H1 (cell line): ENCODE results near the gene ASIC1. TPM values are rescaled to one million over a fixed set of nuclear protein-coding genes. Genes with fewer than 3 reads are reported as not detected.

ENCODE experiments used
- CTCF ChIA-PET: fragments of 300-600 bp; sonication (Branson Sonifier 250); formaldehyde crosslinking; loops from one replicate; lab custom pipeline; 2021; ENCODE audit not compliant: partially characterized antibody; lab: Charles Lee
- POLR2A ChIA-PET: fragments of 300-600 bp; sonication (Branson Sonifier 250); formaldehyde crosslinking; loops from one replicate; lab custom pipeline; 2021; ENCODE audit warnings: inconsistent platforms; ENCODE audit not compliant: partially characterized antibody; lab: Charles Lee
- DNase-seq, 2 experiments: peaks; one replicate each; pipeline versions ENCODE4 v3.0.0 to v3.0.0-alpha.2; 2010 to 2022; ENCODE audit warnings: low spot score in 2 of 2, low read depth in 1 of 2, mixed read lengths in 1 of 2
- FAIRE-seq: peaks from 2 replicates; lab custom pipeline; 2011; peaks lifted over from hg19 to GRCh38; lab: Jason Lieb, UNC
- H2AFZ ChIP-seq: 2 replicates; pipeline ENCODE4 v1.8.1; 2012; ENCODE audit warnings: low read length, inconsistent platforms
- H2AK5ac ChIP-seq: 2 replicates; pipeline ENCODE4 v1.6.1; 2013; ENCODE audit warnings: low read depth, low read length
- H2BK120ac ChIP-seq: replicated peaks from 2 replicates; pipeline ENCODE3; 2013; ENCODE audit warnings: low read depth, low read length, inconsistent platforms
- H2BK12ac ChIP-seq: 2 replicates; pipeline ENCODE4 v1.6.1; 2013; ENCODE audit warnings: low read depth, low read length
- H2BK15ac ChIP-seq: 2 replicates; pipeline ENCODE4 v1.6.1; 2013; ENCODE audit warnings: low read length
- H2BK20ac ChIP-seq: 2 replicates; pipeline ENCODE4 v1.6.1; 2013; ENCODE audit warnings: low read length
- H2BK5ac ChIP-seq: 2 replicates; pipeline ENCODE4 v1.6.1; 2013; ENCODE audit warnings: low read depth, low read length
- H3K14ac ChIP-seq: 2 replicates; pipeline ENCODE4 v1.6.1; 2013; ENCODE audit warnings: inconsistent platforms; ENCODE audit not compliant: insufficient read length
- H3K18ac ChIP-seq: 2 replicates; pipeline ENCODE4 v1.6.1; 2013; ENCODE audit warnings: low read length; ENCODE audit errors: extremely low read depth
- H3K23ac ChIP-seq: 2 replicates; pipeline ENCODE4 v1.6.1; 2013; ENCODE audit warnings: inconsistent platforms; ENCODE audit not compliant: insufficient read length
- H3K23me2 ChIP-seq: 2 replicates; pipeline ENCODE4 v1.6.1; 2013; ENCODE audit warnings: low read depth, low read length
- H3K27ac ChIP-seq: 2 replicates; pipeline ENCODE4 v1.6.1; 2011; ENCODE audit warnings: low read depth, low read length, inconsistent platforms
- H3K27me3 ChIP-seq, 4 experiments: replicated peaks in 1 of 4; 1 replicate in 1 of 4; 2 replicates in 3 of 4; pipeline versions ENCODE4 v1.6.1 to v1.8.1; 2011 to 2013; ENCODE audit warnings: low read length in 3 of 4, mild to moderate bottlenecking in 3 of 4, inconsistent platforms in 2 of 4, mixed read lengths in 2 of 4, moderate library complexity in 1 of 4; ENCODE audit not compliant: control insufficient read depth in 3 of 4, insufficient read depth in 3 of 4; ENCODE audit errors: extremely low read depth in 1 of 4
- H3K36me3 ChIP-seq, 4 experiments: 2 replicates each; pipeline versions ENCODE4 v1.6.1 to v1.8.1; 2011 to 2013; ENCODE audit warnings: mild to moderate bottlenecking in 4 of 4, low read length in 3 of 4, moderate library complexity in 2 of 4, control low read depth in 1 of 4, inconsistent platforms in 1 of 4; ENCODE audit not compliant: insufficient read depth in 4 of 4, control insufficient read depth in 2 of 4
- H3K4ac ChIP-seq: replicated peaks from 2 replicates; pipeline ENCODE3; 2013; ENCODE audit warnings: low read length, low read depth, mixed read lengths, inconsistent platforms; ENCODE audit not compliant: insufficient read length
- H3K4me1 ChIP-seq, 4 experiments: replicated peaks in 1 of 4; 1 replicate in 1 of 4; 2 replicates in 3 of 4; pipeline versions ENCODE4 v1.6.1 to v1.8.1; 2011 to 2013; ENCODE audit warnings: low read length in 3 of 4, inconsistent platforms in 2 of 4, mixed read lengths in 1 of 4; ENCODE audit not compliant: insufficient read depth in 4 of 4, control insufficient read depth in 3 of 4
- H3K4me2 ChIP-seq, 2 experiments: 2 replicates each; pipeline versions ENCODE4 v1.6.1 to v1.8.1; 2011 to 2013; ENCODE audit warnings: low read depth in 2 of 2, low read length in 2 of 2, control low read depth in 1 of 2, inconsistent platforms in 1 of 2, mild to moderate bottlenecking in 1 of 2; ENCODE audit not compliant: insufficient read depth in 1 of 2
- H3K4me3 ChIP-seq, 4 experiments: fragments of 200-600, 300-600 bp in 1 of 4; sonication (generic), shearing (Covaris generic), sonication (Bioruptor Twin) in 1 of 4; 2 replicates each; pipeline versions ENCODE4 v1.5.1 to v1.8.1; 2011 to 2016; ENCODE audit warnings: low read length in 4 of 4, low read depth in 3 of 4, control low read depth in 2 of 4, inconsistent platforms in 2 of 4, mild to moderate bottlenecking in 2 of 4, mixed read lengths in 1 of 4, moderate library complexity in 1 of 4; ENCODE audit not compliant: insufficient read depth in 2 of 4; ENCODE audit errors: extremely low read depth in 1 of 4
- H3K56ac ChIP-seq: replicated peaks from 2 replicates; pipeline ENCODE3; 2013; ENCODE audit warnings: low read depth, mild to moderate bottlenecking, mixed read lengths, low read length, inconsistent platforms; ENCODE audit not compliant: insufficient read length
- H3K79me1 ChIP-seq: 2 replicates; pipeline ENCODE4 v1.6.1; 2013; ENCODE audit warnings: low read depth, low read length, control low read depth
- H3K79me2 ChIP-seq, 2 experiments: 2 replicates each; pipeline versions ENCODE4 v1.6.1 to v1.8.1; 2012 to 2013; ENCODE audit warnings: low read length in 2 of 2, mild to moderate bottlenecking in 2 of 2, inconsistent platforms in 1 of 2; ENCODE audit not compliant: insufficient read depth in 2 of 2, control insufficient read depth in 1 of 2
- H3K9ac ChIP-seq, 4 experiments: replicated peaks in 1 of 4; 1 replicate in 1 of 4; 2 replicates in 3 of 4; pipeline versions ENCODE4 v1.6.1 to v1.8.1; 2011 to 2013; ENCODE audit warnings: low read depth in 3 of 4, low read length in 3 of 4, control low read depth in 2 of 4, mild to moderate bottlenecking in 2 of 4, moderate library complexity in 2 of 4, inconsistent platforms in 1 of 4; ENCODE audit errors: extremely low read depth in 1 of 4
- H3K9me3 ChIP-seq, 2 experiments: 2 replicates each; pipeline versions ENCODE4 v1.6.1 to v1.8.1; 2012 to 2013; ENCODE audit warnings: mild to moderate bottlenecking in 2 of 2, moderate library complexity in 2 of 2, control low read depth in 1 of 2, inconsistent platforms in 1 of 2, low read depth in 1 of 2, low read length in 1 of 2, mixed read lengths in 1 of 2; ENCODE audit not compliant: insufficient read depth in 2 of 2
- H4K20me1 ChIP-seq, 2 experiments: replicated peaks in 1 of 2; 2 replicates each; pipeline versions ENCODE3 to v1.8.1; 2011 to 2013; ENCODE audit warnings: inconsistent platforms in 2 of 2, low read length in 2 of 2, mild to moderate bottlenecking in 1 of 2; ENCODE audit not compliant: insufficient read depth in 2 of 2, control insufficient read depth in 1 of 2
- H4K5ac ChIP-seq: 2 replicates; pipeline ENCODE4 v1.6.1; 2013; ENCODE audit warnings: low read length, low read depth, mixed read lengths, inconsistent platforms; ENCODE audit not compliant: insufficient read length
- H4K8ac ChIP-seq: 2 replicates; pipeline ENCODE4 v1.8.0; 2013; ENCODE audit warnings: mild to moderate bottlenecking, moderate library complexity, low read length, inconsistent platforms; ENCODE audit not compliant: insufficient read depth; ENCODE audit errors: extremely low read depth
- H4K91ac ChIP-seq: replicated peaks from 2 replicates; pipeline ENCODE3; 2013; ENCODE audit warnings: low read length, mixed read lengths, inconsistent platforms; ENCODE audit not compliant: insufficient read length
- HDAC6 ChIP-seq: IDR thresholded peaks from one replicate; pipeline ENCODE4 v1.7.1; 2012; ENCODE audit warnings: low read depth, mild to moderate bottlenecking, inconsistent platforms, low read length, moderate library complexity
- NRF1 ChIP-seq: IDR thresholded peaks from 2 replicates; pipeline ENCODE4 v1.6.1; 2011; ENCODE audit warnings: mild to moderate bottlenecking, low read depth, low read length, improper control_type of control experiment
- RBBP5 ChIP-seq: IDR thresholded peaks from 2 replicates; pipeline ENCODE4 v1.7.1; 2012; ENCODE audit warnings: low read depth, mild to moderate bottlenecking, inconsistent platforms, low read length, moderate library complexity, borderline replicate concordance
- ZNF274 ChIP-seq: IDR thresholded peaks from 2 replicates; pipeline ENCODE4 v1.7.0; 2012; ENCODE audit warnings: low read length, borderline replicate concordance; ENCODE audit errors: extremely low read depth
- WGBS, 2 experiments: shearing (Covaris generic) in 1 of 2; methylation state at CpG; one replicate each; pipeline versions ENCODE4 v1.1.6 to v1.1.7; 2013 to 2015; ENCODE audit warnings: low lambda C conversion rate in 2 of 2, mixed read lengths in 2 of 2, inconsistent platforms in 1 of 2, low coverage in 1 of 2, missing lambda C conversion rate in 1 of 2; ENCODE audit not compliant: insufficient replicate concordance in 2 of 2, insufficient coverage in 1 of 2, insufficient read length in 1 of 2; ENCODE audit errors: extremely low coverage in 1 of 2, missing lambda C conversion rate in 1 of 2; 5-methylcytosine and 5-hydroxymethylcytosine counted together
- polyA plus RNA-seq, 7 experiments: library from polyadenylated mRNA; depleted of rRNA in 3 of 7; stranded (reverse) in 5 of 7; unstranded in 2 of 7; fragments of >200 nt in 5 of 7; fragments of 200-250 nt in 2 of 7; gene quantifications; 1 replicate in 5 of 7; 2 replicates in 1 of 7; 4 replicates in 1 of 7; pipeline versions ENCODE4 v1.2.1 to v1.2.3, GENCODE V29; 2011 to 2013; ENCODE audit warnings: missing spikeins in 2 of 7, mixed read lengths in 2 of 7
- total RNA-seq: library from RNA; stranded (reverse); fragmentation: NEBNext Ultra II Directional; extraction: Animal tissue kit (Norgen Biotek cat#: 25700); gene quantifications from 2 replicates; pipeline ENCODE4 v1.2.1, GENCODE V29; 2021

Gene ASIC1
- total and polyA plus RNA-seq, 2 of the 8 experiments (the other 6 are each of a cell fraction or from before 2014, with no cell fraction given): 2.4 to 4.4 TPM

DNA sequence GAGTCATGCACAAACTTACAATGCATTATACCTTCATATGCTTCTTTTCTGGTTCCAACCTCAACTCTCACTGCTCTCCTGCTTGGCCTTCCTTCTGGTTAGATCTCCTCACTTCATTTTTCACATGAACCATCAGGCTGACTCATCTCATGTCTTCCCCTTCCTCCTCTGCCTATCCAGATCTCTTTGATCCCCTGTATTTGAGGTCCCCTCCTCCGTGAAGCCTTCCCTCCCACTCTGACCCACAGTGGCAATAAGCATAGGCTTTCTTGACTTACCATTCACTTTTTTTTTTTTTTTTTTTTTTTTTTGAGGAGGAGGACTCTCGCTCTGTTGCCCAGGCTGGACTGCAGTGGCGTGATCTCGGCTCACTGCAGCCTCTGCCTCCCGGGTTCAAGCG lies 14.7 kb upstream of the ASIC1 start:
- Histone ChIP-seq H2BK120ac (no peak overlapping the region), H2BK12ac (no peak overlapping the region), H3K56ac (no peak overlapping the region), H3K4me1 (no peaks in the 10 kb centered on the region), H4K5ac (no peak overlapping the region), H3K14ac (no peak overlapping the region), H4K91ac (no peak overlapping the region), H3K36me3 (no peaks in the 10 kb centered on the region), H3K18ac (no peak overlapping the region), H3K9me3 (no peaks in the 10 kb centered on the region), H3K79me2 (no peaks in the 10 kb centered on the region), H3K9ac (no peak overlapping the region), H2BK20ac (no peak overlapping the region), H3K79me1 (no peaks in the 10 kb centered on the region), H3K4me3 (no peak overlapping the region), H3K4ac (no peak overlapping the region), H3K4me2 (no peak overlapping the region), H2AFZ (no peak overlapping the region), H3K27ac (no peak overlapping the region), H4K8ac (no peak overlapping the region), H3K23me2 (no peaks in the 10 kb centered on the region; the same call in 1 of the 2 replicates), H3K23ac (no peak overlapping the region), H4K20me1 (no peaks in the 10 kb centered on the region), H2BK15ac (no peak overlapping the region), H2BK5ac (no peak overlapping the region), H2AK5ac (no peak overlapping the region), H3K27me3 (no peaks in the 10 kb centered on the region; a peak in 3 of 7 replicates)
- ChIA-PET CTCF (interaction anchor here (0.6 to 13.4 kb wide), 7 partner anchors 9 to 472 kb away, joined by 3 to 296 read pairs (median 4); partner anchors contain the start of gene AQP6), POLR2A (interaction anchor here (5.4 kb wide), 1 partner anchor 13 kb away, joined by 19 read pairs; no protein-coding TSS in a partner anchor)
- no peak for FAIRE-seq
- 92% methylated on average over 3 of the region's 6 CpGs; no CpG with 5 or more reads in 1 of the 2 experiments for WGBS, 2 experiments
- no peak for DNase-seq
- TF ChIP-seq HDAC6: no peak
- TF ChIP-seq ZNF274: no peak
- no peak for TF ChIP-seq RBBP5
- TF ChIP-seq NRF1: no peak
